Fibroblast of lung (primary cell): ENCODE results near the gene CMIP. TPM values are rescaled to one million over a fixed set of nuclear protein-coding genes. Genes with fewer than 3 reads are reported as not detected.

Source experiments
- DNase-seq, 2 donors: peaks; one replicate each; pipeline versions ENCODE4 v3.0.0 to v3.0.0-alpha.2; 2010; ENCODE audit warnings: low read depth in 2 of 2
- H2AFZ ChIP-seq: 2 replicates; pipeline ENCODE4 v1.5.1; 2012; ENCODE audit warnings: low read length, control low read depth, inconsistent platforms
- H3K27ac ChIP-seq: 2 replicates; pipeline ENCODE4 v1.5.1; 2011; ENCODE audit warnings: low read length, control low read depth; ENCODE audit not compliant: insufficient read depth
- H3K27me3 ChIP-seq: 2 replicates; pipeline ENCODE4 v1.5.1; 2011; ENCODE audit warnings: mild to moderate bottlenecking, low read length; ENCODE audit not compliant: control insufficient read depth, insufficient read depth
- H3K36me3 ChIP-seq: 2 replicates; pipeline ENCODE4 v1.5.1; 2011; ENCODE audit warnings: low read length; ENCODE audit not compliant: control insufficient read depth, insufficient read depth
- H3K4me1 ChIP-seq: 2 replicates; pipeline ENCODE4 v1.5.1; 2011; ENCODE audit warnings: low read length; ENCODE audit not compliant: control insufficient read depth, insufficient read depth; ENCODE audit errors: extremely low read depth
- H3K4me2 ChIP-seq: 2 replicates; pipeline ENCODE4 v1.5.1; 2011; ENCODE audit warnings: low read length, control low read depth; ENCODE audit not compliant: insufficient read depth; ENCODE audit errors: extremely low read depth
- H3K4me3 ChIP-seq, 4 experiments: fragments of 200-600 bp in 1 of 4; sonication (generic) in 1 of 4; replicated peaks in 1 of 4; 2 replicates each; pipeline ENCODE4 v1.5.1; 2011 to 2016; ENCODE audit warnings: low read length in 4 of 4, low read depth in 3 of 4, mild to moderate bottlenecking in 3 of 4, control low read depth in 2 of 4, inconsistent platforms in 1 of 4, mixed read lengths in 1 of 4; ENCODE audit not compliant: insufficient read depth in 1 of 4; ENCODE audit errors: control extremely low read depth in 1 of 4
- H3K79me2 ChIP-seq: 2 replicates; pipeline ENCODE4 v1.5.1; 2012; ENCODE audit warnings: mild to moderate bottlenecking, low read length, inconsistent platforms; ENCODE audit not compliant: control insufficient read depth, insufficient read depth
- H3K9ac ChIP-seq: 2 replicates; pipeline ENCODE4 v1.5.1; 2011; ENCODE audit warnings: mild to moderate bottlenecking, low read length, control low read depth; ENCODE audit not compliant: insufficient read depth
- H3K9me3 ChIP-seq: 2 replicates; pipeline ENCODE4 v1.5.1; 2012; ENCODE audit warnings: low read depth, low read length; ENCODE audit not compliant: control insufficient read depth, insufficient read depth
- H4K20me1 ChIP-seq: 2 replicates; pipeline ENCODE4 v1.5.1; 2011; ENCODE audit warnings: low read length; ENCODE audit not compliant: control insufficient read depth, insufficient read depth; ENCODE audit errors: extremely low read depth
- EZH2 ChIP-seq: IDR thresholded peaks from 2 replicates; pipeline ENCODE4 v1.5.1; 2012; ENCODE audit warnings: low read length, control low read depth, mild to moderate bottlenecking; ENCODE audit errors: missing control alignments
- polyA plus RNA-seq, 2 donors: library from polyadenylated mRNA; depleted of rRNA in 1 of 2; stranded (reverse) in 1 of 2; unstranded in 1 of 2; fragments of >200 nt; gene quantifications; 2 replicates each; pipeline ENCODE4 v1.2.1, GENCODE V29; 2011 to 2012; ENCODE audit warnings: missing spikeins in 1 of 2
- total RNA-seq: library from RNA; depleted of rRNA; stranded (reverse); fragments of >200 nt; gene quantifications from 2 replicates; pipeline ENCODE4 v1.2.1, GENCODE V29; 2014
- TF ChIP-seq, protein P1 (sequence below), 2 donors: IDR thresholded peaks in 1 of 2; conservative IDR thresholded peaks in 1 of 2; 1 replicate in 1 of 2; 2 replicates in 1 of 2; pipeline ENCODE4 v1.5.1; 2011 to 2012; ENCODE audit warnings: low read length in 2 of 2, control low read depth in 1 of 2, inconsistent platforms in 1 of 2, low read depth in 1 of 2, mild to moderate bottlenecking in 1 of 2

Gene CMIP
- total and polyA plus RNA-seq, 2 donors (not counting 1 experiment from before 2014, with no cell fraction given): 1.9 to 5.1 TPM

DNA sequence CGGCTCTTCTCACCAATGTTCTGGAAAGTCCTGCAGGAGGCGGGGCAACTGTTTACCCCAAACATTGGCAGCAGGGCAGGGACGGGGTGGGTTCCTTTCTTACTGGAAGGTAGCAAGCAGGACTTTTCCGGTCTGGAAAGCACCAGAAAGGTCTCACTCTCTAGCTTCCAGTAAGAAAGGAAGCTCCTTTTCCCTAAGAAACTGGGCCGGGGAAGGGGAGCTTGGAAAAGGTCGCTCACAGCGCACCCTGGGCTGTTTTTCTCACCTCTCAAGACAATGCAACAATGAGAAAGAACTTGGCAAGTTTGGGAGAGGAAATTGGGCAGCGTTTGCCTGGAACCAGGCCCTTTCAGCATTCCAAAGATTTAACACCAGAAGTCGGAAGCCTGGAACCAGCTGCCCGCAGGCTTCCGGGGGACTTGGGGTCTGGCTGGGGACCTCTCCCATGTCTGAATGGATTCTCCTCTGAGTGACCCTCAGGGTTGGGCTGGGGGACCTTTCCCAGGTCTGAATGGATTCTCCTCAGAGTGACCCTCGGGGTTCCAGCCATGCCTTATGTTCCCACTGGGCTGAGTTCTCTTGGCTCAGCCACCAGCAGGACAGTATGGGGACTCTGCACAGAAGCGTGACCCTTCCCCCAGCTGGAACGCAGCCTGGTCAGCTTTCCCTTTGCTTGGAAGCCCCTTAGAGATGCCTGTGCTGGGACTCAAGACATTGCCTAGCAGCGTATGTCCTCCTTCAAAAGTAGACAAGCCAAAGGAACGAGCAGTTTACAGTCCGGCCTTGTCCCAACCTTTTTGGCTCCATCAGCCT lies 167.9 kb downstream of the CMIP start:
- no peak overlapping the region for H3K9ac ChIP-seq
- H4K20me1 ChIP-seq: no peaks in the 10 kb centered on the region
- no peaks in the 10 kb centered on the region for H3K9me3 ChIP-seq
- H3K36me3 ChIP-seq: no peaks in the 10 kb centered on the region
- DNase-seq: peak in 1 of 2 donors; percentile 56
- peaks cover 13% of the 10 kb centered on the region for H3K4me1 ChIP-seq
- no peak overlapping the region for H2AFZ ChIP-seq
- no peaks in the 10 kb centered on the region for H3K79me2 ChIP-seq
- TF ChIP-seq EZH2: no peak
- TF ChIP-seq, protein P1, sequence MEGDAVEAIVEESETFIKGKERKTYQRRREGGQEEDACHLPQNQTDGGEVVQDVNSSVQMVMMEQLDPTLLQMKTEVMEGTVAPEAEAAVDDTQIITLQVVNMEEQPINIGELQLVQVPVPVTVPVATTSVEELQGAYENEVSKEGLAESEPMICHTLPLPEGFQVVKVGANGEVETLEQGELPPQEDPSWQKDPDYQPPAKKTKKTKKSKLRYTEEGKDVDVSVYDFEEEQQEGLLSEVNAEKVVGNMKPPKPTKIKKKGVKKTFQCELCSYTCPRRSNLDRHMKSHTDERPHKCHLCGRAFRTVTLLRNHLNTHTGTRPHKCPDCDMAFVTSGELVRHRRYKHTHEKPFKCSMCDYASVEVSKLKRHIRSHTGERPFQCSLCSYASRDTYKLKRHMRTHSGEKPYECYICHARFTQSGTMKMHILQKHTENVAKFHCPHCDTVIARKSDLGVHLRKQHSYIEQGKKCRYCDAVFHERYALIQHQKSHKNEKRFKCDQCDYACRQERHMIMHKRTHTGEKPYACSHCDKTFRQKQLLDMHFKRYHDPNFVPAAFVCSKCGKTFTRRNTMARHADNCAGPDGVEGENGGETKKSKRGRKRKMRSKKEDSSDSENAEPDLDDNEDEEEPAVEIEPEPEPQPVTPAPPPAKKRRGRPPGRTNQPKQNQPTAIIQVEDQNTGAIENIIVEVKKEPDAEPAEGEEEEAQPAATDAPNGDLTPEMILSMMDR (conservative IDR thresholded peaks at IDR 0.05 in 1 of 2, IDR thresholded peaks at IDR 0.05 in 1 of 2; ENCODE audit: low read depth in 1 of 2, low read length in 2 of 2): no peak
- H3K27ac ChIP-seq: no peak overlapping the region
- no peak overlapping the region for H3K4me3 ChIP-seq
- H3K27me3 ChIP-seq: no peaks in the 10 kb centered on the region
- no peak overlapping the region for H3K4me2 ChIP-seq

DNA sequence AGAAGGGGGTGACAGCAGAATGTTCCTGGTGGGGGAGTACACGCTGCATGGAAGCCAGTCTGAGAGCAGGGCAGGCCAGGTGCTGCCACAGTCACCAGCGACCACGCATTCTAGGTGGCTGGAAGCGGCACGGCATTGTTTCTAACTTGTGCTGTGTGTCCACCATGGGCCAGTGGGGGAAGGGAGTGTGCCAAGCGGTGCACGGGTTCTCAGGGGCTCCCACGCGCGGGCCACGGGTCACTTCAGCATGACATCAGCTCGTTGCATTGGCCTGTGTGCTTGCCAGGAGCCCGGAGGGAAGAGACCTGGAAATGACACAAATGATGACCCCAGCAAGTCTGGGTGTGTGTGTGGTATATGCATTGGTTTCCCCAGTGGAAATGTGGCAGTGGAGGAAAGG lies 169.6 kb downstream of the CMIP start:
- Histone ChIP-seq H3K4me2 (no peak overlapping the region), H3K9me3 (no peaks in the 10 kb centered on the region), H3K79me2 (no peaks in the 10 kb centered on the region), H3K4me1 (peaks cover 13% of the 10 kb centered on the region), H2AFZ (no peak overlapping the region), H3K36me3 (no peaks in the 10 kb centered on the region), H3K27ac (no peak overlapping the region), H4K20me1 (no peaks in the 10 kb centered on the region), H3K27me3 (no peaks in the 10 kb centered on the region), H3K4me3 (no peak overlapping the region), H3K9ac (no peak overlapping the region)
- no peak for TF ChIP-seq EZH2
- TF ChIP-seq, protein P1 (conservative IDR thresholded peaks at IDR 0.05 in 1 of 2, IDR thresholded peaks at IDR 0.05 in 1 of 2; ENCODE audit: low read depth in 1 of 2, low read length in 2 of 2): no peak
- no peak for DNase-seq

DNA sequence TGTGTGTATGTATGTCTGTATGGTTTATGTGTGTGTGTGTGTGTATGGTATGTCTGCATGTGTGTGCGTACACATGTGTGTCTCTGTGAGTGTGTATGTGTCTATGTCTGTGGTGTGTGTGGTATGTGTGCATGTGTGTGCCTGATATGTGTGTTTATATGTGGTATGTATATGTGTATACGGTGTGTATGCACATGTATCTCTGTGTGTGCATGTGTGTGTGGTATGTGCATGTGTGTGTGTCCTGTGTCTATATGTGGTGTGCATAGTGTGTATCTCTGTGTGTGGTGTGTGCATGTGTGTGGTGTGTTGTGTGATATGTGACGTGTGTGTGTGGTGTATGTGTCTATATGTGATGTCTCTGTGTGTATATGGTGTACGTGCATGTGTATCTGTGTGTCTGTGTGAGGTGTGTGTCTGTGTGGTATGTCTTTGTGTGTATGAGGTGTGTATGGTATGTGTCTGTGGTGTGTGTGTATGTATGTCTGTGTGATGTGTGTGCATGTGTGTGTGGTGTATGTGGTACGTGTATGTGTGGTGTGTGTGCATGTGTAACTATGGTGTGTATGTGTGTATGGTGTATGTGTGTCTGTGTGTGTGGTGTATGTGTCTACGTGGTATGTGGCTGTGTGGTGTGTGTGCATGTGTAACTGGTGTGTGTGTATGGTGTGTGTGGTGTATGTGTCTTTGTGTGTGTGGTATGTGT lies 170.2 kb downstream of the CMIP start:
- H3K4me2 ChIP-seq: no peak overlapping the region
- H3K27me3 ChIP-seq: no peaks in the 10 kb centered on the region
- H2AFZ ChIP-seq: no peak overlapping the region
- H3K9ac ChIP-seq: no peak overlapping the region
- H3K79me2 ChIP-seq: no peaks in the 10 kb centered on the region
- no peak overlapping the region for H3K4me3 ChIP-seq
- no peak overlapping the region for H3K27ac ChIP-seq
- no peaks in the 10 kb centered on the region for H3K36me3 ChIP-seq
- H3K9me3 ChIP-seq: no peaks in the 10 kb centered on the region
- H3K4me1 ChIP-seq: peaks cover 9% of the 10 kb centered on the region
- TF ChIP-seq, protein P1 (conservative IDR thresholded peaks at IDR 0.05 in 1 of 2, IDR thresholded peaks at IDR 0.05 in 1 of 2; ENCODE audit: low read depth in 1 of 2, low read length in 2 of 2): no peak
- TF ChIP-seq EZH2: no peak
- no peak for DNase-seq
- H4K20me1 ChIP-seq: no peaks in the 10 kb centered on the region
